HUES64 (cell line): ENCODE data around the gene SRGAP2C.
"Not testable (repeated sequence)": the region's sequence is repeated elsewhere in the genome, so short reads cannot be mapped to it uniquely, and the experiment has no call there.

Experiments
- H3K27ac ChIP-seq: 2 replicates; pipeline ENCODE4 v1.7.0; 2013; ENCODE audit warnings: low read depth, low read length, inconsistent platforms
- H3K27me3 ChIP-seq: 2 replicates; pipeline ENCODE4 v1.6.1; 2013; ENCODE audit warnings: mild to moderate bottlenecking, low read length; ENCODE audit not compliant: insufficient read depth
- H3K36me3 ChIP-seq: 2 replicates; pipeline ENCODE4 v1.6.1; 2013; ENCODE audit warnings: mild to moderate bottlenecking, low read length; ENCODE audit not compliant: insufficient read depth
- H3K4me1 ChIP-seq: 2 replicates; pipeline ENCODE4 v1.6.1; 2013; ENCODE audit warnings: mild to moderate bottlenecking, low read length, moderate library complexity; ENCODE audit not compliant: insufficient read depth
- H3K4me3 ChIP-seq: 2 replicates; pipeline ENCODE4 v1.5.1; 2013; ENCODE audit warnings: mild to moderate bottlenecking, low read length, moderate library complexity
- H3K9ac ChIP-seq: 2 replicates; pipeline ENCODE4 v1.6.1; 2013; ENCODE audit warnings: mild to moderate bottlenecking, low read depth, low read length
- H3K9me3 ChIP-seq: 2 replicates; pipeline ENCODE4 v1.6.1; 2013; ENCODE audit warnings: low read depth, low read length; ENCODE audit not compliant: insufficient read depth
- WGBS: fragments of 150-250, 120-280 bp; methylation state at CpG from one replicate; pipeline ENCODE4 v1.1.7; 2013; ENCODE audit warnings: missing lambda C conversion rate; 5-methylcytosine and 5-hydroxymethylcytosine counted together

The SRGAP2C gene

DNA sequence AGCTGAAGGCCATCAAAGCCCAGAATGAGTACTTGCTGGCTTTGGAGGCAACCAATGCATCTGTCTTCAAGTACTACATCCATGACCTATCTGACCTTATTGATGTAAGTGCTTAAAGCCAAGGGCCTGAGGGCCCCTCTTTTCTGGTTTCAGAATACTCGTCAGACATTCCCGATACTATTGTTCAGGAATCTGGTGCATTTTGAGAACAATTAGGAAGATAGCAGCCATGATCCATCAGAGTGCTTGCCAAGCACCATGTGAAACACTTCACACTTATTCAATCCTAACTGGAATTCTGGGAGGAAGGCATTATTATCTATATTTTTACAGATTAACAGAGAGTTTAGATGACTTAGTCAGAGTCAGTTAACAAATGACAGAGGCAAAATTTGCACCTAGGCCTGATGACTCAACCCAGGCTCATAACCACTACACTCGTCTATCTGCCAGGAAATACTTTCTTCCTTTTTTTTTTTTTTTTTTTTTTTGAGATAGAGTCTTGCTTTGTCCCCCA is 190.1 kb downstream of the SRGAP2C start:
- H3K36me3 ChIP-seq, H3K27me3 ChIP-seq, H3K27ac ChIP-seq, H3K4me3 ChIP-seq, H3K9me3 ChIP-seq, H3K9ac ChIP-seq, H3K4me1 ChIP-seq: not testable (repeated sequence)
- 85% methylated on average over 2 of the region's 3 CpGs for whole genome bisulfite sequencing

DNA sequence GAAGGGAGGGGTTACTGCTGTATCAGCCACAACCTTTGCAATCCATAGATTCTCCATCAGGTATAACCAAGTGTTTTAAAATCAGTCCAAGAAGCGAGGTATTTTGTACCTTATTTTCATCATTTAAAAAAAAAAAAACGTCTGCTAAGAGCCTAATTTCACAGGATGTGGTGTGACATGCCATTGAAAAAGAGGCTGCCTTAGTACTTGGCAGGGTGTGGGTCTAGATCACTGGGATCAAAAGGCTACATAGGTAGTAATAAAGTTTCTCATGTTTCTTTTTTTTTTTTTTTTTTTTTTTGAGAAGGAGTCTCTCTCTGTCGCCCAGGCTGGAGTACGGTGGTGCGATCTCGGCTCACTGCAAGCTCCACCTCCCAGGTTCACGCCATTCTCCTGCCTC is 192.2 kb downstream of the SRGAP2C start:
- not testable (repeated sequence) for H3K27ac ChIP-seq, H3K36me3 ChIP-seq, H3K9me3 ChIP-seq, H3K4me3 ChIP-seq, H3K4me1 ChIP-seq, H3K9ac ChIP-seq, H3K27me3 ChIP-seq
- WGBS = 100% methylated on average over 1 of the region's 7 CpGs

DNA sequence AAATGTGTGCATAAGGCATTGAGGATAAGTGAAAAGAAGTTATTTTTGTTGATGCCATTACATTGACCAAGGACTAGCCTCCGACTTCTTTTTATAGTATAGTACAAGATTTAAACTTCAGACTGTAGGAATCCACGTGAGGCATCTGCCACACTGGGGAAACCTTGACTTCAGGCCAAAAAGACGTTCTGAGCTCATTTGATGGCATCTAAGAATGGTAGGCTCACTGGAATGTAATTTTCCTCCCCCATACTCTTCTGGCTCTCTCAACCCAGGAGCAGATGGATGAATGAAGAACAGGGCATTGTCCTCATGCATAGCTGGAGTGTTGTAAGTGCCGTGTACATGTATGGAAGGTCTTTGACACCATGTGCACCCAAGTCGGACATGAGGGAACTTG is 194.0 kb downstream of the SRGAP2C start:
- not testable (repeated sequence) for H3K9me3 ChIP-seq, H3K27ac ChIP-seq, H3K4me1 ChIP-seq, H3K27me3 ChIP-seq, H3K4me3 ChIP-seq, H3K36me3 ChIP-seq, H3K9ac ChIP-seq
- WGBS = 98% methylated on average over 3 of the region's 5 CpGs

DNA sequence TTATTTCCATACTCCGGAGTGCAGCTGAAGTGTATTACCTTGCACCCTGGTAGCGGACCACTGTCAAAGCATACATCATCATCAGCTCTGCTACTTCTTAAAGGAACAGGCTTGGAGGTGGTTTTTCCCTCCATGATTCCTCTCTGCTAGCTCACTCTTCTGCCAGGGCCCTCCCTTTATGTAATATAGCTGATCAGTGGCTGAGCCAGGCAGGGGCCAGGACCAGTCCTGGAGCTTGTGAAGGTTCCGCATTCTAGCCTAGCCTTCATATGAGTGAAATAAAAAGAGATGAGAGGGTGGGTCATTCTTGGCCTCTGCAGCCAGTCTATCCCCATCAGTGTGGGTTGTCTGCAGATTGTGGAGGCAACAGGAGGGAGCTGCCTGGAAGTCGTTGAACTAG is 200.0 kb downstream of the SRGAP2C start:
- H3K9me3 ChIP-seq, H3K36me3 ChIP-seq, H3K27me3 ChIP-seq, H3K4me1 ChIP-seq, H3K4me3 ChIP-seq, H3K9ac ChIP-seq, H3K27ac ChIP-seq: not testable (repeated sequence)
- 94% methylated on average over 3 of the region's 4 CpGs for WGBS

DNA sequence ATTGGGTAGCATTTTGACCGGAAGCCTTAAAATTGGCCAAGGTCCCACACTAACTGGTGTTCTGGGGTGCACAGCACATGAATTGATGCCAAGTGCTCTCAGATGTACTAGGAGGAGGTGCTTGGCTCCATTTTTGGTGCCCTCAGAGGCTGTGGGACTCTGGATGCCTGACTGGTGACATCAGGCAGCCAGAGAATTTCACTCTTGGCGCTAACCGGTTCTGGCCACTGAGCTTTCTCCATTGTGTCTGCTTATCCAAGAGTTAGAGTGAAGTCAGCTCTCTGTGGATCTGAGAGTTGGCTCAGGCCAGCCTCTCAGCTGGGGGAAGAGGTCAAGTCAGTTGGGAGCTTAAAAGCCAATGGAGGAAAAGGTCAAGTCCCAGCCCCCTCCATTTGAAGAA is 200.4 kb downstream of the SRGAP2C start:
- not testable (repeated sequence) for H3K27me3 ChIP-seq, H3K36me3 ChIP-seq, H3K9me3 ChIP-seq, H3K27ac ChIP-seq, H3K9ac ChIP-seq, H3K4me1 ChIP-seq, H3K4me3 ChIP-seq
- WGBS = no CpG with 5 or more reads among the region's 3 CpGs

DNA sequence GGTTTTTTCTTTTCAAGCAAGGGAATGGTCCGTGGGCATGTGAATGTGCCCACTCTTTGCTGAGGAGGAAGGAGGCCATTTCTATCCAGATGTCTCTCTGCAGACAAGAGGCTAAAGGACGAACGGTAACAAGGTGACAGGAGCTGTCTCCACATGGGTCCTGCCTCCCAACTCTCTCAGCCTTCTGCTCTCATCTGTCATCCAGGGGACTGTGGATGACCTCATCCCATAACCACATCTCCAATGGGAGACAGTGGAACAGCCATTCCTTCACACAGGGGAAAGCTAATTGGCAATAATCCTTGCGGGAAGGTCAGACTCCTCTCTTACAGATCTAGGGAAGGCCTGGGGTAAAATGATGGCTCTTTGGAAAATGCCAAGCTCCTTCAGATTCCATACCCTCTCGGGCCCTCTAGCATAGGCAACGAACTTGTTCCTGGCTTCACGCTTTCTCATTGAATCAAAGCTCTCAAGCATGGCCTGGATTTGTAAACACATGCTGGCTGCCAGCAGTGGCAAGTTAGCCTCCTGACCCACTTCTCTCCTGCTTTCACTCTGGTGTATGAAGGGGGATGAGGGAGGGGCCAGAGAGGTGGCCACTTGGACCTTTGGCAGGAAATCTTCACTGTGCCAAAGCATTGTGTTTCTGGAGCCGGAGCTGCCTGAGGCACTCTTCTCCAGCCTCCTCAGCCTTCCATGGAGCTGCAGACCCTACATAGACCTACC is 201.0 kb downstream of the SRGAP2C start:
- WGBS = 94% methylated on average over 3 of the region's 8 CpGs
- not testable (repeated sequence) for H3K9me3 ChIP-seq, H3K27ac ChIP-seq, H3K9ac ChIP-seq, H3K4me1 ChIP-seq, H3K36me3 ChIP-seq, H3K27me3 ChIP-seq, H3K4me3 ChIP-seq

DNA sequence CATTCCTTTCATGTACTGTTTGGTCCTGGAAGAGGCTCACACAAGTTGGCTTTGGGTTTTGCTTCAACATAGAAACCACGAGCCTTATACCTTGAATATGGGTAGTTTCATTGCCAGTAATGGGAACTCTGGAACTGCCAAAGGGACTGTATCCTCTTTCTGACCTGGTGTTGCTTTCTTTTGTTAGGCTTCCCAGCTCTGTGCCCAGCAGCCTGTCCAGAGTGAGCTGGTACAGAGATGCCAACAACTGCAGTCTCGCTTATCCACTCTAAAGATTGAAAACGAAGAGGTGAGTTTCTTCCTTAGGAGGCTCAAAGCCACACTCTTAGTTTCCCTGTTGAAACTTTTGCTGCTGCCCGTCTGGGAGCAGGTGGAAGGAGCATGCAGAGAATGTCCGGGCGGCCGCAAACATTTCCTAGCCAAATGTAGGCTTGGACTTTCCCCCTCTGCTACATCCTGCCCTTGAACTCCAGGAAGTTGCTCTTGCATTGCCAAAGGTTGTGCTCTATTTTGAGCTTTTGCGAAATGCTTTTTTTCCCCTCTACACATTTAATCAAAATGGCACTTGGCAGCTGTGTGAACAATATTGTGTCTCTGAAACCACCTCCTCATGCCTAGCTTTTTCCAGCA is 201.7 kb downstream of the SRGAP2C start:
- not testable (repeated sequence) for H3K9ac ChIP-seq, H3K4me3 ChIP-seq, H3K27ac ChIP-seq, H3K27me3 ChIP-seq, H3K36me3 ChIP-seq, H3K9me3 ChIP-seq, H3K4me1 ChIP-seq
- WGBS = no CpG with 5 or more reads among the region's 8 CpGs

DNA sequence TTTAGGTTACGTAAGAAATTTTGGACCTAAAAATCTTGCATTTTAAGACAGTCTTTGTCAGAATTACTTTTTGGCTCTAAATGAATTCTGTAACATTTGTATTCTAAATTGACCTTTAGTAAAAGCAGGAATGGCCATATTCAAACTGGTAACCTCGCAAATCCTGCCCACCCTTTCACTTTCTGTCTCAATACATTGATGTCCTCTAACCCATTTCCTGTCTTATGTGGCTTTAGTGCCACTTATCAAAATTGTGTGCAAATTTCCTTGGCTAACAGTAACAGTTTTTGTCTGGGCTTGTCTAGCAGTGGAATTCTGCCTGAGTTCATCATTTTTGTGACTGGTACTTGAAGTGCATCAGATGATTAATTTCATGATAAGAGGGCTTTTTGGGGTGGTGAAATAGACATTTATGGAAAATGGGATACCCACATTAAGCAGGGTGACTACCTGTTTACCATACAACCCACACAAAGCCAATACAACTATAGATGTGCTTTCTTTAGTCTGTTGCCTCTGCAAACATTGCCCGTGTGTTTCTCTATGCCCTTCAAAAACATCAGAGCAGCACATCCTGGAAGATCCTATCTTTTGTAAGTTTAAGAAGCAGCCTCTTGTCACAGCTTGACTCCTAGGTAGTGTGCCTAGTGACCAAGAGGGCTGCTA is 205.3 kb downstream of the SRGAP2C start:
- H3K36me3 ChIP-seq, H3K9ac ChIP-seq, H3K4me3 ChIP-seq, H3K27me3 ChIP-seq, H3K9me3 ChIP-seq, H3K27ac ChIP-seq, H3K4me1 ChIP-seq: not testable (repeated sequence)
- no CpG with 5 or more reads among the region's 3 CpGs for WGBS

DNA sequence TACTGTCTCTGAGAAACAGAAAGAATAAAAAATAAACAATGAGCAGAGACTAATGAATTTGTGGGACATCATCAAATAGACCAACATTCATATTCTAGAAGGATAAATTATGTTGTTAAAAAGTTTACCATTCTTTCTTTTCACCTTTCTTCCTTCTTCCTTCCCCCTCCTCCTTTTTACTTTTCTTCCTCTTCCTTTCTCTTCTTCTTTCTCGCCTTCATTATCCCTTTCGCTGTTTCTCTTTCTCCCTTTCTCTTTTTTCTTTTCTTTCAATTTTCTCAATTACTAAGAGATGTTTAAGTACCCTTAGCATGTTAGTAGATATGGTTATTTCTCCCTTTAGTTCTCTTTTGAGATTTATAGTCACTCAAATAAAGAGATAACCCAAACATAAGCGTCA is 207.4 kb downstream of the SRGAP2C start:
- not testable (repeated sequence) for H3K4me1 ChIP-seq, H3K9me3 ChIP-seq, H3K4me3 ChIP-seq, H3K9ac ChIP-seq, H3K36me3 ChIP-seq, H3K27ac ChIP-seq
- WGBS = 95% methylated on average over 2 of the region's 3 CpGs
- H3K27me3 ChIP-seq = peaks cover 12% of the 10 kb centered on the region

DNA sequence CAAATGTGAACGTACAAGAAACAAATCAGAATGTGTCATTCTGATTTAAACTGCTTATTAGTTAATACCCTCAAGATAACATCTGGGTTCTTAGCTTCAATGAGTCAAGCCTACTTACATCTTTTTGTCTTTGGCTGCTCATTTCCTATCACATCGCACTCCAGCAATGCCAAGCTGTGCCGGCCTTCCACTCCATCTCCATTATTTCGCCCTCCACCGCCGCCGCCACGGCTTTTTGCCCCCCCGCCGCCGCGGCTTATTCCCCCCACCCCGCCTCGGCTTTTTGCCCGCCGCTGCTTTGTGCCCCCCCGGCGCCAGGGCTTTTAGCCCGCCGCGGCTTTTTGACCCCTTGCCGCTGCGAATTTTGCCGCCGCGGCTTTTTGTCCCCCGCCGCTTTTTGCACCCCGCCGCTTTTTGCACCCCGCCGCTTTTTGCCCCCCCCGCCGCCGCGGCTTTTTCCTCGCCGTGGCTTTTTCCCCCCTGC is 211.0 kb downstream of the SRGAP2C start:
- H3K36me3 ChIP-seq, H3K4me1 ChIP-seq, H3K9ac ChIP-seq, H3K27ac ChIP-seq, H3K9me3 ChIP-seq: not testable (repeated sequence)
- peak overlapping the region; percentile 30; the same call in 1 of the 2 replicates for H3K4me3 ChIP-seq
- peaks cover 17% of the 10 kb centered on the region for H3K27me3 ChIP-seq
- WGBS = 2% methylated on average over 28 of the region's 38 CpGs

DNA sequence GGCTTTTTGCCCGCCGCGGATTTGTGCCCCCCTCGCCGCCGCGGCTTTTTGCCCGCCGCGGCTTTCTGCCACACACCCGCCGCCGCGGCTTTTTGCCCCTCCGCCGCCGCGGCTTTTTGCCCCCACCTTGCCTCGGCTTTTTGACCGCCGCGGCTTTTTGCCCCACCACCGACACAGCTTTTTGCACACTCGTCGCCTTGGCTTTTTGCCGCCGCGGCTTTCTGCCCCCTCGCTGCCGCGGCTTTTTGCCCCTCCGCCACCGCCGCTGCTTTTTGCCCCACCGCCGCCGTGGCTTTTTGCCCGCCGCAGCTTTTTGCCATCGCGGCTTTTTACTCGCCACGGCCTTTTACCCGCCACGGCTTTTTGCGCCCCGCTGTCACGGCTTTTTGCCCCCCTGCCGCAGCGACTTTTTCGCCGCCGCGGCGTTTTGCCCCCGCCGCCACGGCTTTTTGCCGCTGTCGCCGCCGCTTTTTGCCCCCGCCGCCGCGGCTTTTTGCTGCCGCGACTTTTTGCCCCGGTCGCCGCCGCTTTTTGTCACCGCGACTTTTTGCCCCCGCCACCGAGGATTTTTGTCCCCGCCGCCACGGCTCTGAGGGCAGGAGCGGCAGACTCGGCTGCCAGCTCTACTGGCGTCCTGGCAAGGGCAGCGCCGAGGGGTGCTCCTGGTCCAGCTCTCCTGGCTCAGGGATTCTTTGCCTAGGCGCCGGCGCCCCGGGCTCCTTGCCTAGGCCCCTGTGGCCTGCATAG is 211.7 kb downstream of the SRGAP2C start:
- WGBS = 1% methylated on average over 77 of the region's 88 CpGs
- H3K9me3 ChIP-seq, H3K4me1 ChIP-seq, H3K36me3 ChIP-seq, H3K9ac ChIP-seq, H3K27ac ChIP-seq: not testable (repeated sequence)
- Histone ChIP-seq H3K4me3 (peak overlapping the region; percentile 56), H3K27me3 (peaks cover 17% of the 10 kb centered on the region)
